Keratinocyte (primary cell): ENCODE results near the gene NOA1. TPM values are rescaled to one million over a fixed set of nuclear protein-coding genes. Genes with fewer than 3 reads are reported as not detected.

Experiments
- DNase-seq: peaks from one replicate; pipeline ENCODE4 v3.0.0-alpha.2; 2011; ENCODE audit warnings: low read depth, missing footprints, low spot score
- FAIRE-seq: peaks from 2 replicates; lab custom pipeline; 2011; peaks lifted over from hg19 to GRCh38; lab: Jason Lieb, UNC
- H2AFZ ChIP-seq: 2 replicates; pipeline ENCODE4 v1.6.0; 2012; ENCODE audit warnings: low read length, control low read depth, inconsistent platforms; ENCODE audit not compliant: control insufficient read depth
- H3K27ac ChIP-seq: 2 replicates; pipeline ENCODE4 v1.5.1; 2011; ENCODE audit warnings: low read length; ENCODE audit not compliant: control insufficient read depth, insufficient read depth
- H3K27me3 ChIP-seq: 3 replicates; pipeline ENCODE4 v1.6.0; 2011; ENCODE audit warnings: low read length; ENCODE audit not compliant: control insufficient read depth, insufficient read depth; ENCODE audit errors: extremely low read depth
- H3K36me3 ChIP-seq, 2 experiments: 2 replicates in 1 of 2; 3 replicates in 1 of 2; pipeline ENCODE4 v1.5.1; 2011; ENCODE audit warnings: low read length in 2 of 2, mild to moderate bottlenecking in 1 of 2; ENCODE audit not compliant: control insufficient read depth in 2 of 2, insufficient read depth in 2 of 2; ENCODE audit errors: extremely low read depth in 1 of 2
- H3K4me1 ChIP-seq: 3 replicates; pipeline ENCODE4 v1.5.1; 2011; ENCODE audit warnings: low read length; ENCODE audit not compliant: control insufficient read depth, insufficient read depth; ENCODE audit errors: extremely low read depth
- H3K4me2 ChIP-seq: 3 replicates; pipeline ENCODE4 v1.6.0; 2011; ENCODE audit warnings: low read depth, low read length; ENCODE audit not compliant: control insufficient read depth, insufficient read depth; ENCODE audit errors: extremely low read depth
- H3K4me3 ChIP-seq, 3 experiments: fragments of 200-600 bp in 1 of 3; sonication (generic) in 1 of 3; 2 replicates in 2 of 3; 3 replicates in 1 of 3; pipeline ENCODE4 v1.5.1; 2011 to 2016; ENCODE audit warnings: low read length in 3 of 3, mild to moderate bottlenecking in 3 of 3, control low read depth in 2 of 3, inconsistent platforms in 1 of 3, low read depth in 1 of 3, mixed read lengths in 1 of 3, mixed run types in 1 of 3, moderate library complexity in 1 of 3; ENCODE audit not compliant: control insufficient read depth in 2 of 3, insufficient read depth in 2 of 3; ENCODE audit errors: extremely low read depth in 1 of 3
- H3K79me2 ChIP-seq: 2 replicates; pipeline ENCODE4 v1.6.0; 2012; ENCODE audit warnings: low read length; ENCODE audit not compliant: control insufficient read depth, insufficient read depth
- H3K9ac ChIP-seq: 3 replicates; pipeline ENCODE4 v1.6.0; 2011; ENCODE audit warnings: low read length; ENCODE audit not compliant: control insufficient read depth, insufficient read depth; ENCODE audit errors: extremely low read depth
- H3K9me1 ChIP-seq: 3 replicates; pipeline ENCODE4 v1.6.0; 2011; ENCODE audit warnings: low read length; ENCODE audit not compliant: control insufficient read depth, insufficient read depth; ENCODE audit errors: extremely low read depth
- H3K9me3 ChIP-seq: 2 replicates; pipeline ENCODE4 v1.5.1; 2012; ENCODE audit warnings: low read depth, low read length; ENCODE audit not compliant: control insufficient read depth
- H4K20me1 ChIP-seq: 3 replicates; pipeline ENCODE4 v1.6.0; 2011; ENCODE audit warnings: low read length; ENCODE audit not compliant: control insufficient read depth, insufficient read depth; ENCODE audit errors: extremely low read depth
- CTCF ChIP-seq, 3 experiments: IDR thresholded peaks in 1 of 3; conservative IDR thresholded peaks in 1 of 3; optimal IDR thresholded peaks in 1 of 3; 2 replicates in 2 of 3; 3 replicates in 1 of 3; pipeline versions ENCODE3 to v1.5.1; 2011; ENCODE audit warnings: low read length in 3 of 3, mild to moderate bottlenecking in 3 of 3, moderate library complexity in 2 of 3, control low read depth in 1 of 3, inconsistent platforms in 1 of 3; ENCODE audit not compliant: insufficient read depth in 2 of 3; ENCODE audit errors: extremely low read depth in 1 of 3
- EZH2 ChIP-seq: IDR thresholded peaks from one replicate; pipeline ENCODE4 v1.6.1; 2012; ENCODE audit warnings: inconsistent platforms, mild to moderate bottlenecking, low read length, moderate library complexity
- dilution Hi-C: fragments of 300-500 bp; cut with MboI; formaldehyde crosslinking; loops from one replicate; pipeline ENCODE4 v1.7.0; 2020; ENCODE audit warnings: low sequenced_read_pairs; ENCODE audit not compliant: extremely low pct_ligation_motif_present
- polyA plus RNA-seq, 5 experiments: library from polyadenylated mRNA; depleted of rRNA in 3 of 5; stranded (reverse) in 3 of 5; stranded (forward) in 1 of 5; unstranded in 1 of 5; fragments of >200 nt; gene quantifications; 1 replicate in 1 of 5; 2 replicates in 3 of 5; 3 replicates in 1 of 5; pipeline versions ENCODE4 v1.2.1 to v1.2.3, GENCODE V29; 2011 to 2012; ENCODE audit warnings: missing spikeins in 2 of 5, low read depth in 1 of 5, low replicate concordance in 1 of 5

Gene NOA1
- polyA plus RNA-seq, 1 donor (not counting 4 experiments of a cell fraction or from before 2014, with no cell fraction given): 15.5 TPM

- TF ChIP-seq EZH2: no peak
- no peak for TF ChIP-seq CTCF (optimal IDR thresholded peaks at IDR 0.05 in 1 of 3, IDR thresholded peaks at IDR 0.05 in 1 of 3, conservative IDR thresholded peaks at IDR 0.05 in 1 of 3; ENCODE audit: extremely low read depth in 1 of 3, insufficient read depth in 2 of 3, low read length in 3 of 3)
- dilution Hi-C loops: no loop called here
- H3K9me3 ChIP-seq: no peaks in the 10 kb centered on the region
- H4K20me1 ChIP-seq: peaks cover 4% of the 10 kb centered on the region
- DNase-seq (no peak), FAIRE-seq (no peak)
- H3K9me1 ChIP-seq: no peaks in the 10 kb centered on the region
- peaks cover 14% of the 10 kb centered on the region for H3K4me1 ChIP-seq
- peaks cover 15 to 21% of the 10 kb centered on the region in 2 experiments for H3K36me3 ChIP-seq
- H3K27me3 ChIP-seq: no peaks in the 10 kb centered on the region
- H3K4me3 ChIP-seq: peak overlapping the region; percentile 86 to 99 (median 97)
- peak overlapping the region; percentile 98 for H3K9ac ChIP-seq
- peak overlapping the region; percentile 95 for H2AFZ ChIP-seq
- H3K27ac ChIP-seq: peak overlapping the region; percentile 90
- H3K4me2 ChIP-seq: peak overlapping the region; percentile 70
- peaks cover 76% of the 10 kb centered on the region for H3K79me2 ChIP-seq
Measured at GRCh38 chr4:56976283-56976836, 1.0 kb downstream of the NOA1 start.

GRCh38 chr4:56973336-56973735, 4.1 kb downstream of the NOA1 start:
- dilution Hi-C loops: no loop called here
- Histone ChIP-seq H3K27ac (no peak overlapping the region), H3K27me3 (no peaks in the 10 kb centered on the region), H3K4me3 (no peak overlapping the region), H2AFZ (no peak overlapping the region), H3K79me2 (peaks cover 51% of the 10 kb centered on the region), H3K4me2 (no peak overlapping the region), H3K36me3 (peaks cover 24 to 37% of the 10 kb centered on the region in 2 experiments), H3K4me1 (no peaks in the 10 kb centered on the region), H3K9me1 (no peaks in the 10 kb centered on the region), H3K9ac (no peak overlapping the region), H3K9me3 (no peaks in the 10 kb centered on the region), H4K20me1 (peaks cover 3% of the 10 kb centered on the region)
- no peak for TF ChIP-seq EZH2
- no peak for TF ChIP-seq CTCF (optimal IDR thresholded peaks at IDR 0.05 in 1 of 3, IDR thresholded peaks at IDR 0.05 in 1 of 3, conservative IDR thresholded peaks at IDR 0.05 in 1 of 3; ENCODE audit: extremely low read depth in 1 of 3, insufficient read depth in 2 of 3, low read length in 3 of 3)
- DNase-seq: no peak
- no peak for FAIRE-seq
